ENCODE results near the gene TRPM8. TPM values are rescaled to one million over a fixed set of nuclear protein-coding genes. Genes with fewer than 3 reads are reported as not detected.
A peak's percentile ranks its signal among the peaks of the same experiment; 100 is the strongest.

The TRPM8 gene
- total RNA-seq, 1 donor = 0.63 TPM

GRCh38 chr2:233979748-233980147 lies 62.6 kb downstream of the TRPM8 start:
- no peak for DNase-seq (ENCODE audit: low read depth)
- no peak for TF ChIP-seq CTCF (IDR thresholded peaks at IDR 0.05; ENCODE audit: insufficient read depth, low read length)
- H3K4me3 ChIP-seq (ENCODE audit: low read depth, low read length) = no peak overlapping the region

- no peak overlapping the region for H3K4me3 ChIP-seq (ENCODE audit: low read depth, low read length)
- no peak for TF ChIP-seq CTCF (IDR thresholded peaks at IDR 0.05; ENCODE audit: insufficient read depth, low read length)
- no peak for DNase-seq (ENCODE audit: low read depth)
Observed at GRCh38 chr2:233980955-233981561, 63.9 kb downstream of the TRPM8 start.

DNA sequence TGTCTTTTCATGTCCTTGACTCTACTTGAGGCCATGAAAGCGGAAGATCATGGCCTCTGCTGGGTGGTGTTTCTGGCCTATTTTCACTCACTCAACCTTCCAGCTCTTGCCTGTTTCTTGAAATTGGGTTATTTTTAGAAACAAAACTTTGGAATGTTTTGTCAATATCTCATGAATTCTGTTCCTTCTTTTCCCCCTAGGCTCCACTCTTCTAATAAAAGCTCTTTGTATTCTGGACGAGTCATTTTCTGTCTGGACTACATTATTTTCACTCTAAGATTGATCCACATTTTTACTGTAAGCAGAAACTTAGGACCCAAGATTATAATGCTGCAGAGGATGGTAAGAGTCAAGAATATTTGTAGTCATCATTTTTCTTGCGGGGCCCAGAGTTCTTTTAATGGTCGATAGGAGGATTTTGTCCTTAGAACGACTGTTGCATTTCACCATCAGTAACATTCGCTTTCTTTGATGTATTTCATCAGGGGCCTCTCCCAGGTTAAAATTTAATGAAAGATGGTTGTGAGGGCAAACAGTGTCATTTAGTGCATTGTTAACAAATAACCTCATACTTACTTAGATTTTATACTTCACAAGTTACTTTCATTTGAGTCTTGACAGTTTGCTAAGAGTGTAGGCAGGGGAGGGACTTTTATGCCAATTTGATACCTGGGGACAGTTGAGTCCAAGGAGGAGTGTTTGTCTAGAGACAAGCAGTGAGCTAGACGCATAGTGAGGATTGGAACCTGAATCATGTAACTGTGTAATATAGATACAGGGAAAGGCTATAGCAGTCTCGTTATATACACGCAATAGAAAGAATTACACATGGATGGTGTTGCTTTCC lies 64.6 kb downstream of the TRPM8 start:
- no peak for DNase-seq (ENCODE audit: low read depth)
- no peak for TF ChIP-seq CTCF (IDR thresholded peaks at IDR 0.05; ENCODE audit: insufficient read depth, low read length)
- no peak overlapping the region for H3K4me3 ChIP-seq (ENCODE audit: low read depth, low read length)

- TF ChIP-seq CTCF (IDR thresholded peaks at IDR 0.05; ENCODE audit: insufficient read depth, low read length) = no peak
- H3K4me3 ChIP-seq (ENCODE audit: low read depth, low read length) = no peak overlapping the region
Observed at GRCh38 chr2:233982421-233983121, 65.4 kb downstream of the TRPM8 start.

DNA sequence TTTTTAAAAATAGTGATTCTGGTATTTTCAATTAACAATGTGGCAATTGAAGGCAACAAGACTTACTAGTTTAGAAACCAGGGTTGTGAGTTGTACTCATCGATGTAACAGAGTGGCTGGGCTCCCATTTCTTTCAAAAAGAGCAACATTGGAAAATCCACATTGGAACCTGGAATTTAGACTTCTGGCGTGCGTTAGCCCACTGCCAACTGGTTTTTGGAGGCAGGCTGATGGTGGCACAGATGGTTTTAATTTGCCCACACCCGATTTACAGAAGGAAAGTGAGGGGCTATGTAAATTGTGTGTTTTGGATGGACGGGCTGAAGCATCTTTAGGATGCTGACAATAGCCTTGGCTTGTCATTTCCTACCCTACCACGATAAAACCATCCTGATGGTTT lies 66.3 kb downstream of the TRPM8 start:
- DNase-seq (ENCODE audit: low read depth) = no peak
- no peak overlapping the region for H3K4me3 ChIP-seq (ENCODE audit: low read depth, low read length)
- no peak for TF ChIP-seq CTCF (IDR thresholded peaks at IDR 0.05; ENCODE audit: insufficient read depth, low read length)

More at GRCh38 chr2:233982421-233983121, 65.4 kb downstream of the TRPM8 start:
- peak; percentile 85 for DNase-seq (ENCODE audit: low read depth)

DNA sequence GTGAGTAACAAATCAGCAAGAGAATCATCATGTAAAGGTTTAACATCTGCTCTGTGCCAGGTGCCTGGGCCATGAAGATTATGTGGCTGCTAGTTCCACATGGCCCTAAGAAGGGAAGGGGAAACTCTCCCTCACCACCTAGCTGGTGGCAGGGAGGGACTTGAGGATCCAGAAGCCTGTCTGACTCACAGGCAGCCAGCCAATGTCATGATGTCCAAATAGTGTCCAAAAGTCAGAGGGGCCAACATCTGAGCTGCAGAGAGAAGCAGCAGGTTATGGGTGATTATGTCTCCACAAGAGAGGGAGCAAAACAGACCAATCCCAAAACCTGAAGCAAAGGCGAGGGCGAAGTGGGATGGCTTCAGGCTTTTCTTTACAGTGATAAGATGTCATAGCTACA lies 71.4 kb downstream of the TRPM8 start:
- no peak for TF ChIP-seq CTCF (IDR thresholded peaks at IDR 0.05; ENCODE audit: insufficient read depth, low read length)
- no peak overlapping the region for H3K4me3 ChIP-seq (ENCODE audit: low read depth, low read length)
- no peak for DNase-seq (ENCODE audit: low read depth)
